Activated CD4-positive, alpha-beta T cell treated with anti-CD3 and anti-CD28 coated beads for 36 hours (primary cell): ENCODE results near the gene DOC2A. TPM values are rescaled to one million over a fixed set of nuclear protein-coding genes. Genes with fewer than 3 reads are reported as not detected.

Experiments
- ATAC-seq: fragments of 200-7000 bp; cut with Tn5 transposase; one replicate; pipeline ENCODE4 v1.10.0; 2021; ENCODE audit warnings: mild to moderate bottlenecking, moderate library complexity
- CTCF ChIA-PET: fragments of 350-600 bp; sonication (Branson Sonifier 250); formaldehyde crosslinking; loops from one replicate; lab custom pipeline; 2021; ENCODE audit warnings: antibody characterized with exemption; lab: Charles Lee
- POLR2A ChIA-PET: fragments of 350-600 bp; sonication (Branson Sonifier 250); formaldehyde crosslinking; loops from one replicate; lab custom pipeline; 2021; ENCODE audit warnings: antibody characterized with exemption, inconsistent platforms; lab: Charles Lee
- DNase-seq: peaks from one replicate; pipeline ENCODE4 v3.0.0-alpha.2; 2020
- H3K27ac Mint-ChIP-seq: one replicate; pipeline ENCODE4 v1.8.0; 2021; ENCODE audit warnings: mixed read lengths
- H3K27me3 Mint-ChIP-seq: one replicate; pipeline ENCODE4 v1.8.0; 2021; ENCODE audit warnings: mixed read lengths
- H3K36me3 Mint-ChIP-seq: one replicate; pipeline ENCODE4 v1.8.0; 2021; ENCODE audit warnings: low read depth, mixed read lengths
- H3K4me1 Mint-ChIP-seq: one replicate; pipeline ENCODE4 v1.8.0; 2021; ENCODE audit warnings: mixed read lengths
- H3K4me3 Mint-ChIP-seq: one replicate; pipeline ENCODE4 v1.8.0; 2021; ENCODE audit warnings: mild to moderate bottlenecking, moderate library complexity, mixed read lengths
- H3K9me3 Mint-ChIP-seq: one replicate; pipeline ENCODE4 v1.8.0; 2021; ENCODE audit warnings: low read depth, mixed read lengths
- intact Hi-C, 2 experiments: fragments of 100-400 bp; cut with DNase I in 1 of 2; cut with micrococcal nuclease in 1 of 2; formaldehyde crosslinking; loops; one replicate each; pipeline versions ENCODE4 v1.14.2 to v1.15.1; 2022 to 2024; cut with DNase I, micrococcal nuclease
- total RNA-seq, 2 experiments: library from RNA; stranded (reverse); gene quantifications; one replicate each; pipeline ENCODE4 v1.2.3, GENCODE V29; 2021

Gene DOC2A
- total RNA-seq, 2 experiments from 2014 or later = 0.69 to 1.3 TPM

DNA sequence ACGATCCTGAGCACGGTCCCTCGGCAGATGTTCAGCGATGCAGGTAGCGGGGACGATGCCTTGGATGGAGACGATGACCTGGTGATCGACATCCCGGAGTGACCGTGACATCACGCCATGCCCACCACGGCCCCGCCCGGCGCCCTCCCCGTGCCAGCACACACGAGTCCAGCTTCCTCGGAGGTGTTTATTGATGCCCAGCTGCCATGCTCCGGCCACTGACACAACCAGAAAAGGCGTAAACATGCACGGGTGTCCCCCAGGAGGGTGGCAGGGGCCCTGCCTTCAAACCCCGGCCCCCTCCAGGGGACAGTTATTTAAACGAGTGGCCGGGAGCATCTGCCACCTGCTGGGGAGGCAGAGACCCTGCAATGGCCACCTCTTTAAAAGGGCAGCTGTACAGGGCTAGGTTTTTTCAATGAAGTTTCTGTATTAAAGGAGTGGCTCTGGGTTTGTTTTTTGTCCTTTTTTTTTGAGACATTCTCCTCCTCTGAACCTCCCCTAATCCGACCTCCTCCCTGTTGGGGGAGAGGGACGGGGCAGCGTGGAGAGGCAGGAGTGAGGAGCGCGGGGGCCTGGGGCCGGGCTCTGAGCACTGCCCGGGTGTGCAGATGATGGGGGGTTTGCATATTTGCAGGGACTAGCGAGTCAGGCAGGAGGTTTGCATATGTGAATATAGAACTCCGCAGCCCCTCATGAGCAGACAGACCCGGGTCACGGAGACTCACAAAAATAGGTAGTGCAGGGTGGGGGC, 5.3 kb downstream of the DOC2A start:
- intact Hi-C loops = no loop called here
- ChIA-PET CTCF (interaction anchor here (0.6 to 2.0 kb wide), 7 partner anchors 10 to 307 kb away, joined by 3 to 12 read pairs (median 3); partner anchors contain the start of genes HIRIP3 and INO80E), POLR2A (interaction anchor here (0.6 kb wide), 1 partner anchor 80 kb away, joined by 4 read pairs; no protein-coding TSS in a partner anchor)
- H3K4me1 Mint-ChIP-seq = peaks cover 6% of the 10 kb centered on the region
- ATAC-seq (peak; percentile 73), DNase-seq (peak; percentile 65)
- H3K9me3 Mint-ChIP-seq = no peaks in the 10 kb centered on the region
- no peak overlapping the region for H3K27ac Mint-ChIP-seq
- H3K27me3 Mint-ChIP-seq = peaks cover 10% of the 10 kb centered on the region
- H3K4me3 Mint-ChIP-seq = no peak overlapping the region
- peaks cover 9% of the 10 kb centered on the region for H3K36me3 Mint-ChIP-seq

DNA sequence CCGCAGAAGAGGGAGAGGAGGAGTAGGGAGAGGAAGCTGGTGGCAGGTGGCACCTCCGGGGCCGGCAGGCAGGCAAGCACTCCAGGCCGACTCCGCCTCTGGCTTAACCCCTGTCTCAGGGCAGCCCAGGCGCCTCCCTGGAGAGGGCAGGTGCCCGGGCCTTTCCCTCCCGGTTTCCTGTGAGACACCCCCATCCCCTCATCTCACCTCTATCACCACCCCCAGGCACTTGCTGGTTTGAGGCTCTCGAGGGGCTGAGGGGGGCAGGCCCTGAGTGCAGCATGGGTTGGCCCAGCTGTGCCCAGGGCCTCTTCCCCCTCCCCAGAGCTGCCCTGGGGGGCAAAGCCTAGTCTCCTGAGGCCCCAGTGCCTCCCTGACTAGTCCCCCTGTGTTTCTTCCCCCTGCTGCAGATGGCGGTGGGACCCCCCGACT, 6.0 kb downstream of the DOC2A start:
- no peak overlapping the region for H3K4me3 Mint-ChIP-seq
- no peaks in the 10 kb centered on the region for H3K9me3 Mint-ChIP-seq
- intact Hi-C loops = no loop called here
- H3K36me3 Mint-ChIP-seq = peaks cover 12% of the 10 kb centered on the region
- ChIA-PET CTCF (interaction anchor here (0.6 to 2.0 kb wide), 4 partner anchors 15 to 313 kb away, joined by 3 to 12 read pairs (median 3); no protein-coding TSS in a partner anchor), POLR2A (interaction anchor here (0.5 to 0.6 kb wide), 2 partner anchors 344 to 733 kb away, joined by 3 read pairs; no protein-coding TSS in a partner anchor)
- ATAC-seq (peak; percentile 21), DNase-seq (no peak)
- H3K27ac Mint-ChIP-seq = no peak overlapping the region
- peaks cover 6% of the 10 kb centered on the region for H3K27me3 Mint-ChIP-seq
- H3K4me1 Mint-ChIP-seq = peaks cover 3% of the 10 kb centered on the region

DNA sequence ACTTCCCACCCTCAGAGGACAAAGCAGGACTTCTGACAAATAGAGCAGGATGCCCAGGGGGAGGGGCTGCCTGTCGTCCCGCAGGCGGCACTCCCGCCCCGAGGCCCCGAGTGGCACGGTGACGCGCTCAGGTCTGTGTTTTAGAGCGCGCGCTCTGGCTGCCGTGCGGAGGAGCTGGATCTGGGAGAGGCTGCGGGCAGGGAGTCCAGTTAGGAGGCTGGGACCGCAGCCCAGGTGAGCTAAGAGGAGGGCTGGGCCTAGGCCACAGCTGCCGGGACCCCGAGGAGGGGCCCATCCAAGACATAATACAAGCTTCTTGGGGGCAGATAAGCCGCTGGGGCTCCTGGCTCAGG, 6.4 kb downstream of the DOC2A start:
- no peak for ATAC-seq
- POLR2A ChIA-PET = interaction anchor here (0.5 to 0.6 kb wide), 3 partner anchors 344 to 733 kb away, joined by 3 to 4 read pairs (median 3); no protein-coding TSS in a partner anchor
- Mint-ChIP-seq H3K9me3 (no peaks in the 10 kb centered on the region), H3K27ac (no peak overlapping the region), H3K36me3 (peaks cover 16% of the 10 kb centered on the region), H3K4me3 (no peak overlapping the region), H3K27me3 (peaks cover 3% of the 10 kb centered on the region), H3K4me1 (peaks cover 6% of the 10 kb centered on the region)
- intact Hi-C loops = no loop called here
- CTCF ChIA-PET = interaction anchor here (1.3 to 2.0 kb wide), 2 partner anchors 305 to 313 kb away, joined by 3 to 12 read pairs; no protein-coding TSS in a partner anchor
- DNase-seq = no peak

DNA sequence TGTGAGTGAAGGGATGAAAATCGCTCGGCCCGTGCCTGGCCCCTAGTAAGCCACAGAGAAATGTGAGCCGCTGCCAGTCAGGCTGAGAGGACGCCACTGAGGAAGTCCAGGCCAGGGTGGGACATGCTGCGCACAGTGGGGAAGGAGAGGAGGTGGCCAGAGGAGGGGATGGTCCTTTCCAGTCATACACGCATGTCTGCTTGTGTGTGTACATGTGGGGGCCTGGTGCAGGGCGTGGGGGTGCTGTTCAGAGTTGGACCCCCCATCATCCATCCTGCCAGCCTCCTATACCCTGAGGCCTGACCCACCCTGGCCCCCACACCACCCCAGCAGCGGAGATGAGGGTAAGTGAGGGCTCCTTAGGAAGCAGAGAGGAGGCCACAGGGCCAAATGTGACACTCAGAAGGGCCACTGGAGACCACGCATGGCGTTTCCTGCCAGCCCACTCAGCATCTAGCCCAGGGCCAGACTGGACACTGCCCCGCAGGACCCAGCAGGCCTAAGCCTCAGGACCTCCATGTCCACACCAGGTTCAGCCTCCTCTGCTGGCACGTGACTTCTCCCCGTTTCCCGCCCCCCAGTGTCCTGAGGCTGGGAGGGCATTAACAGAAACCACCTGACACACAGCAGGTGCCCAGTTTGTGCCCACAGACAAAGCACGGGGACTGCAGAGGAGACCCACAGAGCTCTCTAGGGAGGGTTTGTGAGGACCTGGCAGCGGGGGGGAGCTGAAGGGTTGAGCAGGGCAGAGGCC, 7.0 kb downstream of the DOC2A start:
- Mint-ChIP-seq H3K9me3 (no peaks in the 10 kb centered on the region), H3K4me3 (no peak overlapping the region), H3K27me3 (peaks cover 2% of the 10 kb centered on the region), H3K36me3 (peaks cover 20% of the 10 kb centered on the region), H3K4me1 (peaks cover 6% of the 10 kb centered on the region), H3K27ac (no peak overlapping the region)
- ATAC-seq = no peak
- intact Hi-C loops = no loop called here
- CTCF ChIA-PET = interaction anchor here (1.3 to 2.0 kb wide), 2 partner anchors 304 to 312 kb away, joined by 3 to 12 read pairs; no protein-coding TSS in a partner anchor
- no peak for DNase-seq
- POLR2A ChIA-PET = interaction anchor here (0.5 kb wide), 1 partner anchor 510 kb away, joined by 4 read pairs; no protein-coding TSS in a partner anchor

DNA sequence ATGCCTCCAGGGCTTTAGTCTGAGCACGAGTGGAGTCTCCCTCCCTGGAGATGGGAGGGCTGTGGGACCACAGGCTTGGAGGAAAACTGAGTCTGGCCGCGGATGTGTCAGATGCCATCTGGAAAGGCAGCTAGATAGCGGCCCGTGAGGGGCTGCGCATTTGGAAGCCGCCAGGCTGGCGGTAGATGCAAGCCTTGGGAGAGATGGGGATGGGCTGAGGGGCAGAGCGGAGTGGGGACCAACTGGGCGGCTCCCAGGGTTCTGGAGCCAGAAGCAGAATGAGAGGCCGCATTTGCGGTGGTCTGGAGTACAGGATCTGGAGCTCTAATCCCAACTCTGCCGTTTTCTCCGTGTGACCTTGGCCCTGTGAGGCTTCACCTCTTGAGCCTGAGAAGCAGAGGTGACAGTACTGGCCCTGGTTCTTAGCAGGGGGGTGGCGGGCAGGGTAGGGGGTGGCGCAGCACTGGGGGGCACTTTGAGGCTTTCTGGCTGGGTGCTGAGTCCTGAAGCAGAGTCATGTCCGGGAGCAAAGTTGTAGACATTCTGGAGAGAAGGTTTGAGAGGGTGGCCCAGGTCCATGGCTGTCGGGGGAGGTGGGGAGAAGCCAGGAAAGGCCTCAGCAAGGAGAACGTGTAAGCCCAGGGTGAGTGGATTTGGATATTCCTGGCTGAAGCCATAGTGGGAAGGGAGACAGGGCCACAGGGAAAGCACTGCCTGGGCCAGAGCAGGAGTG, 8.0 kb downstream of the DOC2A start:
- intact Hi-C loops = no loop called here
- no peak overlapping the region for H3K27ac Mint-ChIP-seq
- peaks cover 9% of the 10 kb centered on the region for H3K4me1 Mint-ChIP-seq
- ATAC-seq (no peak), DNase-seq (no peak)
- H3K36me3 Mint-ChIP-seq = peaks cover 29% of the 10 kb centered on the region
- H3K9me3 Mint-ChIP-seq = no peaks in the 10 kb centered on the region
- H3K27me3 Mint-ChIP-seq = no peaks in the 10 kb centered on the region
- POLR2A ChIA-PET = no interaction called here
- no peak overlapping the region for H3K4me3 Mint-ChIP-seq
- CTCF ChIA-PET = interaction anchor here (1.4 kb wide), 1 partner anchor 29 kb away, joined by 4 read pairs; no protein-coding TSS in a partner anchor

DNA sequence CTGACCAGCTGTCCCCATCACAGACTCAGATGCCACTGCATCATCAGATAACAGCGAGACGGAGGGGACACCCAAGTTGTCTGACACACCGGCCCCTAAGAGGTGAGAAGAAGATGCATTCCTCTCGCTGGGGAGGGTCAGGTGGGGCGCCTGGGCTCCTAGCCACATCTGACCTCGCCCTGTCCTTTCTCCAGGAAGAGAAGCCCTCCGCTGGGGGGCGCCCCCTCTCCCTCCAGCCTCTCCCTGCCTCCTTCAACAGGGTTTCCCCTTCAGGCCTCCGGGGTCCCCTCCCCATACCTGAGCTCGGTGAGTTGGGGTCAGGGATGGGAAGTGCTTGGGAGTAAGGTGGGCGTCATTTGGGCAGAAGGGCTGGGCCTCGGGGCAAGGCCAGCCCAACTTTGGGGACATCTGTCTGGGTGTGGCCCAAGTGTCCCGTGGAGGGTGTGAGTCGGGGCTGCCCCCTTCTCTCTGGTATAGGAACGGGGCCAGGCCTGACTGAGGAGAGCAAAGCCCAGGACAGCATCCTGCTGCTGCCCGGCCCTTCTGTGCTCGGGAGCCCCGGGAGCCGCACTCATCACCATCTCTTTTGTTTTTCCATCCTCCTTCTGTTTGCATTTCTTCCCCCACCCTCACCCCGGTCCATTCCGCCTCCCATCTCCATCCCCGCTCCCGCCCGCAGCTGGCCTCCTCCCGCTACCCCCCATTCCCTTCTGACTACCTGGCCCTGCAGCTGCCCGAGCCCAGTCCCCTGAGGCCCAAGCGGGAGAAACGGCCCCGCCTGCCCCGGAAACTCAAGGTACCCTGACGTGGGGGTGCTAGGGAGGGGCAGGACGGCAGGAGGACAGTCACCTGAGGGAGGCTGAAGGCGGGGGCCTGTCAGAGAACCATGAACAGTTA, 9.8 kb downstream of the DOC2A start:
- H3K9me3 Mint-ChIP-seq = no peaks in the 10 kb centered on the region
- peaks cover 37% of the 10 kb centered on the region for H3K36me3 Mint-ChIP-seq
- DNase-seq (no peak), ATAC-seq (no peak)
- no peaks in the 10 kb centered on the region for H3K27me3 Mint-ChIP-seq
- intact Hi-C loops = no loop called here
- ChIA-PET CTCF (interaction anchor here (0.9 kb wide), 1 partner anchor 52 kb away, joined by 3 read pairs; a partner anchor contains a TSS), POLR2A (no interaction called here)
- no peak overlapping the region for H3K27ac Mint-ChIP-seq
- H3K4me3 Mint-ChIP-seq = no peak overlapping the region
- peaks cover 15% of the 10 kb centered on the region for H3K4me1 Mint-ChIP-seq

DNA sequence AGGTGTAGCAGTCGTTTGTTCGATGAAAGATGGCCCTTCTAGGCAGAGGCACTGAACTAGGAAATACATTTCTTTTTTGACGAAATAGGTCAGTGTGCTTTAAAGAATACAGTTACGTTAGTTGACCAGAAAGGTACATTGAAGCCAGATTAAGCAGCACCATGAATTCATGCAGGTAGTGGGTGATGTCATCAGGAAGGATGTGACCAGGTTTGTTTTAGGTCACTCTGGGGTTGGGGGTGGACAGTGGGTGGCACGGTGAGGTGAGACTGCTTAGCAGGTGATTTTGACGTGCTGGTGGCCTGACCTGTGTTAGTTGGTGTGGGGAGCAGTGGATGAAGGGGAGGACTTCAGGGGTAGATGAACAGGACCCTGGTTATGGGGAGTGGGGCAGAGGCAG, 11.2 kb downstream of the DOC2A start:
- H3K4me1 Mint-ChIP-seq = peaks cover 18% of the 10 kb centered on the region
- no peak for ATAC-seq
- peaks cover 41% of the 10 kb centered on the region for H3K36me3 Mint-ChIP-seq
- POLR2A ChIA-PET = no interaction called here
- CTCF ChIA-PET = interaction anchor here (0.6 to 0.9 kb wide), 2 partner anchors 52 to 54 kb away, joined by 3 read pairs; a partner anchor contains a TSS
- intact Hi-C loops = loop anchor here in 1 of 2 experiments (10.0 kb wide), 1 partner anchor 185 kb away; the partner anchor contains the start of genes PAGR1 and PRRT2
- H3K27me3 Mint-ChIP-seq = no peaks in the 10 kb centered on the region
- H3K9me3 Mint-ChIP-seq = no peaks in the 10 kb centered on the region
- H3K4me3 Mint-ChIP-seq = no peak overlapping the region
- no peak for DNase-seq
- peak overlapping the region; percentile 63 for H3K27ac Mint-ChIP-seq

DNA sequence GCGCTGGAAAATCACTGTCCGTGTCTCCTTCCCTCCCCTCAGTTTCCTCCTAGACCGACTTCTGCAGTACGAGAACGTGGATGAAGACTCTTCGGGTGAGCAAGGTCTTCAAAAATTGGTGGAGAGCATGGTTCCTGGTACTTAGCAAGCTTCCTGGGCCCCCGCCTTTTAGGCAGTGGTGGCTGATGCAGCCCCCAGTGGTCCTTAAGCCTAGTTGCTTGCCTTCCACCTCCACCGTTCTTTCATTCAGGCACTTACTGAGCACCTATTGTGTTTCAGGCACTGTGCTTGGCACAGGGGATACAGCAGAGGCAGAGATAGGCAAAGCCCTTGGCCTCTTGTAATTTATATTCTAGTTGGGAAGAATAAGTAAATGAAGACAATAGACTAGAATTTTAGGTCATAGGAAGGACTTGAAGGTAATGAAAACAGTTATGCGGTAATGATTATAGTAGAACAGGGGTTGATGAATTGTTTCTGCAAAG, 14.0 kb downstream of the DOC2A start:
- Mint-ChIP-seq H3K4me3 (peak overlapping the region; percentile 96), H3K27me3 (no peaks in the 10 kb centered on the region), H3K27ac (peak overlapping the region; percentile 98), H3K9me3 (no peaks in the 10 kb centered on the region), H3K36me3 (peaks cover 46% of the 10 kb centered on the region), H3K4me1 (peaks cover 25% of the 10 kb centered on the region)
- intact Hi-C loops = loop anchor here (1.0 to 10.0 kb wide), 14 partner anchors 24 to 1174 kb away; partner anchors contain the start of genes CDIPT (in 2 of the 2), PAGR1 (in 2 of the 2), TAOK2 (in 2 of the 2) and ALDOA (in 1 of the 2)
- ChIA-PET POLR2A (interaction anchor here (0.7 kb wide), 1 partner anchor 74 kb away, joined by 4 read pairs; no protein-coding TSS in a partner anchor), CTCF (interaction anchor here (0.8 to 1.7 kb wide), 4 partner anchors 21 to 323 kb away, joined by 3 to 5 read pairs (median 3); partner anchors contain the start of gene TAOK2)
- no peak for ATAC-seq
- DNase-seq = no peak

DNA sequence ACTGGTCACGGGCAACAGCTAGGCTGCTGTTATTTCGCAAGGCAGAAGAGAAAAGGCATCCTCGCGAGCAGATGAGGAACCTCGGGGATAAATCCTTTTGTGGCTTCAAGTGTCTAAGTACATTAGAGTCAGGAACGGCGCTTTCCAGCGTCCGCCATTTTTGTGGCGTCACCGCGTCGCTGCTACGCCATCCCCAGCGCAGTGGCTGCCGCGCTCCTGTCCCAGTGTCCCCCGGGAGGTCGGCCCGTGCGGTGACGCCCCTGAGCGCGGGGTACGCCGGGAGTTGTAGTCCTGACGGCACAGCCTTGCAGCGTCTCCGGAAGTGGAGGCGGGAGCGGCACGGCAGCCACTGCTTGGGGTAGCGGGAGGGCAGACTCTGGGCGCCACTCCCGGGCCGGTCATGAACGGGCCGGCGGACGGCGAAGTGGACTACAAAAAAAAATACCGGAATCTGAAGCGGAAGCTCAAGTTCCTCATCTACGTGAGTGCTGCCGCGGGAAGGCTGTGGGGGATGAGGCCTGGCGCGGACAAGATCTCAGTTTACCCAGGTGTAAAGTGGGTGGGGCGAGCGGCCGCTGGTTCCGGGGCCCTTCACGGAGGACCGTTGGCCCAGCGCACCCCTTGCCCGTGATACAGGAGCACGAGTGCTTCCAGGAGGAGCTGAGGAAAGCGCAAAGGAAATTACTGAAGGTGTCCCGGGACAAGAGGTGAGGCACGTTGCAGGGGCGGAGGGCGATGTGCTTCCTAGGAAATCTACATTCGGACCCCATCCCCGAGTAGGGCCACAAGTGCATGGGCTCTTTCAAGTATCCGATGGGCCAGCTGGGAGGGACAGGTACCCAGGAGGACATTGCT, 14.7 kb downstream of the DOC2A start, which contains the start of gene INO80E:
Gene INO80E, plus strand, starts transcription at position 331 of the 855 bp plus-strand sequence. Its CDS starts 70 bp downstream, at position 401.
- peak within 1 kb of the TSS; percentile 98 for H3K27ac Mint-ChIP-seq
- H3K36me3 Mint-ChIP-seq = peaks cover 45% of the 10 kb centered on the region
- H3K4me3 Mint-ChIP-seq = peak within 1 kb of the TSS; percentile 96
- DNase-seq (peak; percentile 100), ATAC-seq (peak; percentile 98)
- peaks cover 25% of the 10 kb centered on the region for H3K4me1 Mint-ChIP-seq
- ChIA-PET POLR2A (interaction anchor here (0.6 to 1.6 kb wide), 3 partner anchors 23 to 373 kb away, joined by 3 to 8 read pairs (median 3); partner anchors contain the start of genes ALDOA and TAOK2), CTCF (interaction anchor here (1.0 to 1.2 kb wide), 4 partner anchors 10 to 71 kb away, joined by 3 to 5 read pairs (median 4); partner anchors contain the start of genes KCTD13 and TAOK2)
- H3K9me3 Mint-ChIP-seq = no peaks in the 10 kb centered on the region
- H3K27me3 Mint-ChIP-seq = no peaks in the 10 kb centered on the region
- intact Hi-C loops = loop anchor here (1.0 to 10.0 kb wide), 17 partner anchors 23 to 1173 kb away; partner anchors contain the start of genes ALDOA (in 2 of the 2), CDIPT (in 2 of the 2), PAGR1 (in 2 of the 2) and TAOK2 (in 2 of the 2)
